H7 (cell line): ENCODE data around the gene TSSC4. TPM values are rescaled to one million over a fixed set of nuclear protein-coding genes. Genes with fewer than 3 reads are reported as not detected.

Experiments
- DNase-seq: peaks from one replicate; pipeline ENCODE4 v3.0.0; 2012
- H3K27me3 ChIP-seq: 2 replicates; pipeline ENCODE4 v1.6.0; 2011; ENCODE audit warnings: mild to moderate bottlenecking, low read length; ENCODE audit not compliant: control insufficient read depth, insufficient read depth
- H3K36me3 ChIP-seq: replicated peaks from 2 replicates; pipeline ENCODE4 v1.5.1; 2011; ENCODE audit warnings: low read length; ENCODE audit not compliant: control insufficient read depth, insufficient read depth
- H3K4me3 ChIP-seq: 2 replicates; pipeline ENCODE4 v1.5.1; 2011; ENCODE audit warnings: low read depth, mild to moderate bottlenecking, control low read depth, low read length, moderate library complexity; ENCODE audit not compliant: insufficient read depth
- total RNA-seq: library from RNA; depleted of rRNA; stranded (reverse); fragments of >200 nt; shearing (Covaris generic); gene quantifications from 2 replicates; pipeline ENCODE4 v1.2.3, GENCODE V29; 2014

The TSSC4 gene
- total RNA-seq, 1 experiment from 2014 or later: 60.5 TPM

- no peak for DNase-seq
These were observed 13.1 kb upstream of the TSSC4 start for GRCh38 chr11:2387266-2387987.

DNA sequence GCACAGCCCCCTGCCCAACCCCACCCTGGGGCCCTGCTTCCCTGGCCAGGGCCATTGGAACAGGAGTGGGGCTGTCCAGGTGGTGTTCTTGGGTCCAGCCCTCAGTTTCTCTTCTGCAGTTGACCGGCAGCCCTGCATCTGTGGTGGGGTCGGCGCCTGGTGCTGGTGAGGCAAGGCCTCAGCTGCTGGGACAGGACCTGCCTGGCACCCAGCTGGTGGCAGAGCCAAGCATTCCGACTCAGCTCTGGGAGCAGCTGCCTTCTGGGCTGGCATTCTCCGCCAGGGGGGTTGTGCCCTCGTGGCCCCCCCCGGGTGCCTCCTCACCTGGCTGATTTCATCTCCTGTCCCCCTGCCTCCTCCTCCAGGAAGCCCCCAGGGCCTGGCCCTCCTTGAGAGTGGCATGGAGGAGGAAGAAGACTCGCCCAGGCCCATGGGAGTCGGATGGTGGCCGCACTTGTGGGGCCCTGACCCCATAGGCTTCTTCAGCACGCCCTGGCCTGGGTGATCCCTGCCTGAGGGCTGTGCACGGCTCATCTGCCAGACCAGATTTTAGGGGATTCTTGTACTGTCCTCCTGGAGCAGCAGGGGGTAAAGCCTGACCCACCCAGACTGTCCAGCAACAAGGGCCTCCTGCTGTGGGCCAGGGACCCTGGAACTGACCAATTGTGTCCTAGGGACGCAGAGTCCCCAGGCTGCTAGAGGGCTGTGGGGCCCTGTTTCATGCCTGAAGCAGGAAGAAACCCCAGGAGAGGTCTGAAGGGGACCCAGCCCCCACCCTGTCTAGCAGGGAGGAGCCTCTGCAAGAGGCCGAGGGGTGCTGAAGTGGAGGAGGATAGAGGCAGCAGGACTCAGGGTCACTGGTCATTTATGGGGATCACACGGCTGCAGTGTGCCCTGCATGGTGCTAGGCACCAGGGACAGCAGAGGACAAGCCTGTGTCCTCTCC lies 11.8 kb upstream of the TSSC4 start:
- DNase-seq: no peak
- Histone ChIP-seq H3K27me3 (no peaks in the 10 kb centered on the region), H3K4me3 (no peak overlapping the region), H3K36me3 (no peaks in the 10 kb centered on the region; the same call in 1 of the 2 replicates)

More at GRCh38 chr11:2387266-2387987, 13.1 kb upstream of the TSSC4 start:
- Histone ChIP-seq H3K4me3 (no peak overlapping the region), H3K36me3 (no peaks in the 10 kb centered on the region; the same call in 1 of the 2 replicates), H3K27me3 (no peaks in the 10 kb centered on the region)

GRCh38 chr11:2389377-2390026 lies 11.0 kb upstream of the TSSC4 start:
- no peaks in the 10 kb centered on the region; the same call in 1 of the 2 replicates for H3K36me3 ChIP-seq
- no peak overlapping the region for H3K4me3 ChIP-seq
- no peak for DNase-seq
- no peaks in the 10 kb centered on the region for H3K27me3 ChIP-seq

GRCh38 chr11:2390091-2390724 lies 10.3 kb upstream of the TSSC4 start:
- DNase-seq: no peak
- Histone ChIP-seq H3K27me3 (no peaks in the 10 kb centered on the region), H3K4me3 (no peak overlapping the region), H3K36me3 (no peaks in the 10 kb centered on the region; the same call in 1 of the 2 replicates)

- H3K4me3 ChIP-seq: no peak overlapping the region
- peak; percentile 92 for DNase-seq
- peaks cover 3% of the 10 kb centered on the region for H3K36me3 ChIP-seq
- H3K27me3 ChIP-seq: no peaks in the 10 kb centered on the region
These were observed 9.8 kb upstream of the TSSC4 start for GRCh38 chr11:2390725-2391151.

DNA sequence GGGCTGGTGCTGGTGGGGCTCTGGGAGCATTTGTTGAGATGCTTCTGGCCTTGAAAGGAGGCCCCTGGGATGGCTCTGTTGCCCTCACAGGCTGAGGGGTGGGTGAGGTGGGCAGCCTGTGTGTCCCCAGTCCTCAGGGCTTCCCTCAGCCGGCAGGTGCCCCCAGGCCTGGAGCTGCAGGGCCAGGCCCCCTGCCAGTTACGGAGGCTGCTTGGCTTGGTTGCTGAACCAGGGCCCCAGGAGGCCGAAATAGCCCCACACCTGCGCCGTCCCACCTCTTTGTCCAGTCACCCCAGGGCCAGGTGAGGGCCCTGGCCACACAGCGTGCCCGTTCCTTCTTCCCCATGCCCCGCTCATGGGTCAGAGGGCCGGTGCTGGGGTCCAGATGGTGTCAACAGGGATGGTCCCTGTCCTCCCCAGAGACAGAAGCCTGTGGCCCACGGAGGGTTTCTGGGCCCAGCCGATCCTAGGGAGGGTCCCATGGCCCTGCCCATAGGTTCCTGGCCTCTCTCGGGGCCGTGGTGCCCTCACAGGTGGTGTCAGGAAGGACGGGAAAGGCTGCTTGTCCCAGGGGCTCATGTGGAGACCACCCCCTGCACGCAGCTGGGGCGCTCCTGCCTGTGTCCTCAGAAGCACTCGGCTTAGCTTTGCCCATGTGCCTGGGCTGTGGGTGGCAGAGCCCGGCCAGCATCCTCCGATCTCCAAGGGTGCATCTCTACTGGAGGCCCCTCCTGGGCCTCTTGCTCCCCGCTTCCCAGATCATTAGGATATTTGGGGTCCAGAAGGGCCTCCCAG lies 9.2 kb upstream of the TSSC4 start:
- H3K27me3 ChIP-seq: no peaks in the 10 kb centered on the region
- DNase-seq: no peak
- no peak overlapping the region for H3K4me3 ChIP-seq
- peaks cover 3% of the 10 kb centered on the region for H3K36me3 ChIP-seq

- no peaks in the 10 kb centered on the region for H3K27me3 ChIP-seq
- no peak overlapping the region for H3K4me3 ChIP-seq
- no peak for DNase-seq
- peaks cover 4% of the 10 kb centered on the region for H3K36me3 ChIP-seq
These were observed 8.2 kb upstream of the TSSC4 start for GRCh38 chr11:2392241-2392959.

- Histone ChIP-seq H3K36me3 (peaks cover 4% of the 10 kb centered on the region), H3K27me3 (no peaks in the 10 kb centered on the region), H3K4me3 (no peak overlapping the region)
- no peak for DNase-seq
These were observed 7.3 kb upstream of the TSSC4 start for GRCh38 chr11:2393111-2393868.

DNA sequence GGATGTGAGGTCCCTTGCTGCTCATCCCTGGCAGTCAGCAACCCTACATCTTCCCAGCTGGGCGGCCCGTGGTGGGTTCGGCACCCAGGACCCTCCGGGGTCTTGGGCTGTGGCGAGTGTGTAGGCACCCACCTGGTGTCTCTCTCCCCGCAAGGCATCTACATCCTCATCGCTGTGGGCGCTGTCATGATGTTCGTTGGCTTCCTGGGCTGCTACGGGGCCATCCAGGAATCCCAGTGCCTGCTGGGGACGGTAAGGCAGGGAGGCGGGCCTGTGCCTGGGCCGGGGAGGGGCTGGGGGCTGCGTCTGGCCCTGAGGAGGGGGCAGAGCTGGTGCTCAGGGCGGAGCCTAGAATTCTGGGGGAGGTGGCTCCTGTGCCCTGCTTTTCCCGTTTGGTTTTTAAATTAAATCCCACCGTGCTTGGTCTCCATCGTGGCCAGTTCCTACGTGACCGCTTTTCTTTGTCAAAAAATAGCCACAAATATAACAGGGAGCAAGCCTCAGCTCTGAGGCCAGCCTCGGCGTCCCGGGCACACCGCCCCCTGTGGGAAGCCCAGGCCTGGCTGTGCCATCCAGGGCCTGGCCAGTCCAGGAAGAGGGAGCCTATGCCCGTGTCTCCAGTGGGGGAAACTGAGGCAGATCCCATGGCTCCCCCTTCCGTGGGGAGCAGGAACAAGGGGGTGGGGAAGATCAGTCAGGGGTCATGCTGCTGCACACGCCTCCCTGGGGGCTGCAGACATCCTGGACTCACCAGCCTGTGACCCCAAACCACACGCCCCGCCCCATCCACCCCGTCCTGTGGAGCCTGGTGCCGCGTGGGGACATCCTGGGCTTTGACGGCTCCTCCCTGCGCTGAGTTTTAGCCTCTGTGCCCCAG lies 6.4 kb upstream of the TSSC4 start:
- DNase-seq: no peak
- H3K27me3 ChIP-seq: no peaks in the 10 kb centered on the region
- H3K36me3 ChIP-seq: peaks cover 4% of the 10 kb centered on the region
- H3K4me3 ChIP-seq: no peak overlapping the region

GRCh38 chr11:2394818-2395105 lies 5.8 kb upstream of the TSSC4 start:
- Histone ChIP-seq H3K36me3 (peaks cover 4% of the 10 kb centered on the region), H3K4me3 (no peak overlapping the region), H3K27me3 (no peaks in the 10 kb centered on the region)
- DNase-seq: no peak

- no peak overlapping the region for H3K4me3 ChIP-seq
- peaks cover 4% of the 10 kb centered on the region for H3K36me3 ChIP-seq
- H3K27me3 ChIP-seq: no peaks in the 10 kb centered on the region
- DNase-seq: no peak
These were observed 5.3 kb upstream of the TSSC4 start for GRCh38 chr11:2395211-2395730.

DNA sequence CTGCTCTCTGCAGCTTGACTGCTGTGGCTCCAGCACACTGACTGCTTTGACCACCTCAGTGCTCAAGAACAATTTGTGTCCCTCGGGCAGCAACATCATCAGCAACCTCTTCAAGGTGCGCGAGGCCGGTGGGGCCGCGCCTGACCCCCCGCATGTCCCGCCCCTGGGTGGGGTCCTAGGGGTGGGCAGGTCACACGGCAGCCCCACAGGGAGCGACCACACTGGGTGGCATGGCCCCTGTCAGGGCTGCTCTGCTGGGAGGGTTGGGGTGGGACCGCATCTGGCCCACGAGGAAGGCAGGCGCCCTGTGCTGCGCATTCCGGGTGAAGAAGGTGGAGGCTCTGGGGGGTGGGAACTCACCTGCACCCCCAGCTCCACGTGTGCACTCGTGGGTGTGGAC lies 4.7 kb upstream of the TSSC4 start:
- no peak for DNase-seq
- Histone ChIP-seq H3K4me3 (no peak overlapping the region), H3K36me3 (peaks cover 4% of the 10 kb centered on the region)

More for the DNA sequence above, 4.7 kb upstream of the TSSC4 start:
- no peaks in the 10 kb centered on the region for H3K27me3 ChIP-seq
